GM12891 (cell line): Measurements from ENCODE around the gene EPS8L2.

ENCODE experiments used
- POLR2A ChIP-seq: IDR thresholded peaks from 2 replicates; pipeline ENCODE4 v1.6.1; 2011; ENCODE audit warnings: low read depth, low read length, control low read depth
- POLR2AphosphoS5 ChIP-seq: IDR thresholded peaks from 2 replicates; pipeline ENCODE4 v1.6.1; 2011; ENCODE audit warnings: low read depth, low read length, control low read depth
- POU2F2 ChIP-seq: IDR thresholded peaks from 2 replicates; pipeline ENCODE4 v1.6.1; 2011; ENCODE audit warnings: low read depth, mild to moderate bottlenecking, control low read depth, low read length, moderate library complexity
- TAF1 ChIP-seq: IDR thresholded peaks from 2 replicates; pipeline ENCODE4 v1.6.1; 2011; ENCODE audit warnings: low read depth, low read length, control low read depth

DNA sequence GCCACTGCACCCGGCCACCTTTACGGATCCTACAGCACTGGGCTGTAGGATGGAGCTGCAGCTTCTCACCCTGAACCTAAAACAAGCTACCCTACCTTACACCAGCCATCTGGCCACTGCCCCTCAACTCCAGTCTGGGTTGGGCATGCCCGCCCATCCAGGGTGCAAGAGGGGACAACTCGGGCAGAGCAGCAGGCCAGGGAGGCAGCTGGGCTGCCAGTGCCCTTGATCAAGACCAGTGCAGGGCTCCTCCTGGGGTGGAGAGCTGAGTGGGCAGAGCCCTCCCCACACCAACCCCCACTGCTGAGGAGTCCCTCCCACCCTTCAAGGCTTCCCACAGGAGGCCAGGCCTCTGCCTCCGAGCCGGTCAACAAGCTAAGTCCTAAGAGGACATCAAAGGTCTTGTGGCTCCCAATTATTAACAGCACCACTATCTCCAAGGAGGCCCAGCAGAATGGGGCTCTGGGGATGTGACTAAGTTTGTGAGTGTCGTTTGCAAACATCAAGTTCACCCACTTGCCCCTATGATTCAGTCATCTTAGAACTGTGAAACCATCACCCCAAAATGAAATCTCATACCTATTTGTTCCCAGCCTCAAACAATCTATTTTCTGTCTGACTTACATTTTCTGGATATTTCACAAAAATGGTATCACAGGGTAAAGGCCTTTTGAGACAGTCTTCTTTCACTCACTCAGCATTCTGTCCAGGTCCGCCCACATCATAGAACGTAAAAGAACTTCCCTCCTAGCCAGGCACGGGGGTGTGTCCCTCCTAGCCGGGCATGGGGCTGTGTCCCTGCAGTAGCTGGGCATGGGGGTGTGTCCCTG is 60.3 kb downstream of the EPS8L2 start:
- TF ChIP-seq TAF1 (no peak), POLR2A (no peak), POU2F2 (no peak), POLR2AphosphoS5 (no peak)
